Liver (tissue), 9 donors: ENCODE measurements around the gene WNK4. TPM values are rescaled to one million over a fixed set of nuclear protein-coding genes. Genes with fewer than 3 reads are reported as not detected.

Experiments used
- DNase-seq: peaks from one replicate; pipeline ENCODE4 v3.0.0-alpha.2; 2017; ENCODE audit warnings: low spot score
- H3K27ac ChIP-seq, 2 donors: one replicate each; pipeline ENCODE4 v1.7.0; 2013; ENCODE audit warnings: inconsistent platforms in 2 of 2, low read length in 2 of 2, control low read depth in 1 of 2, low read depth in 1 of 2, mild to moderate bottlenecking in 1 of 2
- H3K27me3 ChIP-seq, 4 donors: one replicate each; pipeline versions ENCODE4 v1.6.1 to v1.7.0; 2013; ENCODE audit warnings: low read length in 3 of 4, inconsistent platforms in 1 of 4, mild to moderate bottlenecking in 1 of 4, moderate library complexity in 1 of 4; ENCODE audit not compliant: control insufficient read depth in 4 of 4, insufficient read depth in 4 of 4
- H3K36me3 ChIP-seq, 4 donors: one replicate each; pipeline versions ENCODE4 v1.6.1 to v1.7.0; 2013; ENCODE audit warnings: low read length in 3 of 4, mild to moderate bottlenecking in 3 of 4, low read depth in 1 of 4, moderate library complexity in 1 of 4; ENCODE audit not compliant: control insufficient read depth in 4 of 4, insufficient read depth in 3 of 4
- H3K4me1 ChIP-seq, 4 donors: one replicate each; pipeline versions ENCODE4 v1.6.1 to v1.7.0; 2013; ENCODE audit warnings: low read length in 3 of 4, mild to moderate bottlenecking in 3 of 4, moderate library complexity in 1 of 4; ENCODE audit not compliant: control insufficient read depth in 4 of 4, insufficient read depth in 4 of 4
- H3K4me3 ChIP-seq, 3 donors: one replicate each; pipeline versions ENCODE4 v1.6.1 to v1.7.0; 2013; ENCODE audit warnings: low read length in 3 of 3, control low read depth in 1 of 3, low read depth in 1 of 3, mild to moderate bottlenecking in 1 of 3
- H3K9ac ChIP-seq, 2 donors: one replicate each; pipeline ENCODE4 v1.7.0; 2013; ENCODE audit warnings: low read length in 2 of 2, mild to moderate bottlenecking in 2 of 2, moderate library complexity in 2 of 2, control low read depth in 1 of 2, low read depth in 1 of 2
- H3K9me3 ChIP-seq, 4 donors: one replicate each; pipeline versions ENCODE4 v1.6.1 to v1.7.0; 2013; ENCODE audit warnings: low read length in 3 of 4; ENCODE audit not compliant: control insufficient read depth in 4 of 4
- ATF3 ChIP-seq: IDR thresholded peaks from 2 replicates; pipeline ENCODE4 v1.6.1; 2016; ENCODE audit warnings: antibody characterized with exemption
- CTCF ChIP-seq: fragments of 150-350 bp; IDR thresholded peaks from 2 replicates; pipeline ENCODE4 v1.5.1; 2017; ENCODE audit warnings: improper control_type of control experiment, low read depth, low read length; ENCODE audit not compliant: missing input control
- EGR1 ChIP-seq, 2 donors: IDR thresholded peaks; 2 replicates each; pipeline ENCODE4 v1.6.1; 2016 to 2018; ENCODE audit warnings: antibody characterized with exemption in 2 of 2, low read depth in 2 of 2
- FOXA1 ChIP-seq: IDR thresholded peaks from 2 replicates; pipeline ENCODE4 v1.6.1; 2016; ENCODE audit warnings: antibody characterized with exemption
- FOXA2 ChIP-seq: IDR thresholded peaks from 2 replicates; pipeline ENCODE4 v1.6.1; 2016; ENCODE audit warnings: antibody characterized with exemption
- GABPA ChIP-seq, 2 donors: IDR thresholded peaks in 1 of 2; conservative IDR thresholded peaks in 1 of 2; 2 replicates each; pipeline ENCODE4 v1.6.1; 2016; ENCODE audit warnings: antibody characterized with exemption in 2 of 2, mild to moderate bottlenecking in 1 of 2, moderate library complexity in 1 of 2
- HNF4A ChIP-seq, 2 donors: conservative IDR thresholded peaks; 2 replicates each; pipeline ENCODE4 v1.6.1; 2016; ENCODE audit warnings: antibody characterized with exemption in 2 of 2, mild to moderate bottlenecking in 2 of 2
- HNF4G ChIP-seq: IDR thresholded peaks from 2 replicates; pipeline ENCODE4 v1.6.1; 2016; ENCODE audit warnings: antibody characterized with exemption
- JUND ChIP-seq, 2 donors: IDR thresholded peaks; 2 replicates each; pipeline ENCODE4 v1.6.1; 2016; ENCODE audit warnings: antibody characterized with exemption in 2 of 2
- MAX ChIP-seq: IDR thresholded peaks from 2 replicates; pipeline ENCODE4 v1.6.1; 2016; ENCODE audit warnings: antibody characterized with exemption
- NR2F2 ChIP-seq: IDR thresholded peaks from 2 replicates; pipeline ENCODE4 v1.6.1; 2016; ENCODE audit warnings: antibody characterized with exemption
- RAD21 ChIP-seq, 2 donors: IDR thresholded peaks; 2 replicates each; pipeline ENCODE4 v1.6.1; 2016; ENCODE audit warnings: antibody characterized with exemption in 2 of 2, mild to moderate bottlenecking in 2 of 2
- REST ChIP-seq: IDR thresholded peaks from 2 replicates; pipeline ENCODE4 v1.6.1; 2016; ENCODE audit warnings: antibody characterized with exemption, mild to moderate bottlenecking
- RXRA ChIP-seq, 2 donors: IDR thresholded peaks; 2 replicates each; pipeline ENCODE4 v1.6.1; 2017 to 2018; ENCODE audit warnings: antibody characterized with exemption in 2 of 2, mild to moderate bottlenecking in 1 of 2
- SP1 ChIP-seq: IDR thresholded peaks from 2 replicates; pipeline ENCODE4 v1.6.1; 2018; ENCODE audit warnings: antibody characterized with exemption, mild to moderate bottlenecking
- TAF1 ChIP-seq: conservative IDR thresholded peaks from 2 replicates; pipeline ENCODE4 v1.6.1; 2016; ENCODE audit warnings: antibody characterized with exemption, mild to moderate bottlenecking
- YY1 ChIP-seq: IDR thresholded peaks from 2 replicates; pipeline ENCODE4 v1.6.1; 2016; ENCODE audit warnings: antibody characterized with exemption, mild to moderate bottlenecking
- ZBTB33 ChIP-seq: IDR thresholded peaks from 2 replicates; pipeline ENCODE4 v1.6.1; 2016; ENCODE audit warnings: antibody characterized with exemption
- WGBS: extraction: QIAGEN DNeasy Blood & Tissue Kit; methylation state at CpG from one replicate; pipeline ENCODE4 v1.1.7; 2013; 5-methylcytosine and 5-hydroxymethylcytosine counted together
- polyA plus RNA-seq, 2 donors: library from polyadenylated mRNA; stranded (reverse) in 1 of 2; unstranded in 1 of 2; fragments of 200-250 nt in 1 of 2; fragments of >200 nt in 1 of 2; fragmentation: Nextera tagmentation in 1 of 2; extraction: Ambion mirVana in 1 of 2; gene quantifications; one replicate each; pipeline versions ENCODE4 v1.2.1 to v1.2.3, GENCODE V29; 2013 to 2015
- total RNA-seq, 2 donors: library from RNA; depleted of rRNA; stranded (reverse); fragments of >200 nt; gene quantifications; one replicate each; pipeline ENCODE4 v1.2.3, GENCODE V29; 2014
- donor health status: healthy.
- donor health status: healthy.
- donor health status: healthy.
- donor health status: healthy.
- donor health status: healthy.

Gene WNK4
- total and polyA plus RNA-seq, 4 donors, result 0.33 to 7.5 (median 0.50) TPM

- H3K9me3 ChIP-seq, result no peaks in the 10 kb centered on the region
- 93% methylated on average over 24 of the region's 24 CpGs for WGBS
- peaks cover 12 to 45% (median 25%) of the 10 kb centered on the region in 4 donors for H3K36me3 ChIP-seq
- H3K4me3 ChIP-seq, result no peak overlapping the region
- peaks cover 0 to 18% (median 12%) of the 10 kb centered on the region in 4 donors for H3K4me1 ChIP-seq
- H3K9ac ChIP-seq, result no peak overlapping the region
- DNase-seq, result no peak
- TF ChIP-seq HNF4A (conservative IDR thresholded peaks at IDR 0.05), result no peak
- TF ChIP-seq MAX, result no peak
- no peak for TF ChIP-seq REST
- no peak for TF ChIP-seq RAD21 (IDR thresholded peaks at IDR 0.05)
- H3K27ac ChIP-seq, result no peak overlapping the region
- H3K27me3 ChIP-seq, result no peaks in the 10 kb centered on the region
These were observed 64.5 kb downstream of the WNK4 start for GRCh38 chr17:42844761-42845555.

GRCh38 chr17:42845556-42845917, 65.1 kb downstream of the WNK4 start:
- Histone ChIP-seq H3K4me3 (no peak overlapping the region), H3K9me3 (no peaks in the 10 kb centered on the region), H3K9ac (no peak overlapping the region), H3K27ac (no peak overlapping the region), H3K27me3 (no peaks in the 10 kb centered on the region), H3K4me1 (peaks cover 0 to 21% (median 16%) of the 10 kb centered on the region in 4 donors), H3K36me3 (peaks cover 10 to 43% (median 23%) of the 10 kb centered on the region in 4 donors)
- 93% methylated on average over 12 of the region's 12 CpGs for WGBS
- TF ChIP-seq MAX (no peak), RAD21 (IDR thresholded peaks at IDR 0.05) (no peak), REST (no peak), EGR1 (IDR thresholded peaks at IDR 0.05; ENCODE audit: low read depth in 2 of 2) (no peak), SP1 (no peak), RXRA (IDR thresholded peaks at IDR 0.05) (no peak), NR2F2 (no peak), HNF4A (conservative IDR thresholded peaks at IDR 0.05) (no peak), YY1 (no peak), ATF3 (no peak), HNF4G (no peak), ZBTB33 (no peak), FOXA2 (no peak), CTCF (no peak), FOXA1 (no peak), JUND (IDR thresholded peaks at IDR 0.05) (no peak), TAF1 (no peak), GABPA (IDR thresholded peaks at IDR 0.05 in 1 of 2, conservative IDR thresholded peaks at IDR 0.05 in 1 of 2) (no peak)
- DNase-seq, result no peak
